ENCODE data around the gene STRN3. TPM values are rescaled to one million over a fixed set of nuclear protein-coding genes. Genes with fewer than 3 reads are reported as not detected.
"Not testable (repeated sequence)": the region's sequence is repeated elsewhere in the genome, so short reads cannot be mapped to it uniquely, and the experiment has no call there.

STRN3 gene, protein sequence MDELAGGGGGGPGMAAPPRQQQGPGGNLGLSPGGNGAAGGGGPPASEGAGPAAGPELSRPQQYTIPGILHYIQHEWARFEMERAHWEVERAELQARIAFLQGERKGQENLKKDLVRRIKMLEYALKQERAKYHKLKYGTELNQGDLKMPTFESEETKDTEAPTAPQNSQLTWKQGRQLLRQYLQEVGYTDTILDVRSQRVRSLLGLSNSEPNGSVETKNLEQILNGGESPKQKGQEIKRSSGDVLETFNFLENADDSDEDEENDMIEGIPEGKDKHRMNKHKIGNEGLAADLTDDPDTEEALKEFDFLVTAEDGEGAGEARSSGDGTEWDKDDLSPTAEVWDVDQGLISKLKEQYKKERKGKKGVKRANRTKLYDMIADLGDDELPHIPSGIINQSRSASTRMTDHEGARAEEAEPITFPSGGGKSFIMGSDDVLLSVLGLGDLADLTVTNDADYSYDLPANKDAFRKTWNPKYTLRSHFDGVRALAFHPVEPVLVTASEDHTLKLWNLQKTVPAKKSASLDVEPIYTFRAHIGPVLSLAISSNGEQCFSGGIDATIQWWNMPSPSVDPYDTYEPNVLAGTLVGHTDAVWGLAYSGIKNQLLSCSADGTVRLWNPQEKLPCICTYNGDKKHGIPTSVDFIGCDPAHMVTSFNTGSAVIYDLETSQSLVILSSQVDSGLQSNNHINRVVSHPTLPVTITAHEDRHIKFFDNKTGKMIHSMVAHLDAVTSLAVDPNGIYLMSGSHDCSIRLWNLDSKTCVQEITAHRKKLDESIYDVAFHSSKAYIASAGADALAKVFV
- 42.8 and 55.5 TPM in 2 replicates for total RNA-seq (2014; rRNA removed; shearing (Covaris generic))

DNA sequence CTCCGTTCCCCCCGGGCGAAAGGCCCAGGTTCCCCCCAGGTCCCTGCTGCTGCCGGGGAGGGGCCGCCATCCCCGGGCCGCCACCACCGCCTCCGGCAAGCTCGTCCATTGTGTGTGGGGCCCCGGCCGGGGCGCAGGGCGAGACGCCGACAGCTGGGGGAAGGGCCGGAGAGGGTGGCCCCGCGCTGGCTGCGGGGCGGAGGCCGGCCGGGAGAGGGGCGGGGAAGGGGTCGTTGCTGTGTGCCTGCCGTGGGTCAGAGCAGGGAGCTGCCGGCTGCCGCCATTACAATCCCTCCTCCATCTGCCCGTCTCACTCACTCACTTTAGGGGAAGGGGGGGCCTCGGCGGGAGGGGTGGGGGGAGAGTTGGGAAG lies at the start of gene STRN3:
Gene STRN3 (minus strand): TSS at position 303 of the 373 bp plus-strand sequence. CDS start 194 bp downstream, at position 109.
- H3K27me3 ChIP-seq (ENCODE audit: control insufficient read depth, insufficient read depth, low read length) = no peaks in the 10 kb centered on the region
- no peak for DNase-seq
- H3K36me3 ChIP-seq (replicated peaks; ENCODE audit: control insufficient read depth, insufficient read depth, low read length) = no peaks in the 10 kb centered on the region; the same call in 1 of the 2 replicates
- H3K4me3 ChIP-seq (ENCODE audit: insufficient read depth, low read depth, low read length) = peak within 1 kb of the TSS; percentile 93

DNA sequence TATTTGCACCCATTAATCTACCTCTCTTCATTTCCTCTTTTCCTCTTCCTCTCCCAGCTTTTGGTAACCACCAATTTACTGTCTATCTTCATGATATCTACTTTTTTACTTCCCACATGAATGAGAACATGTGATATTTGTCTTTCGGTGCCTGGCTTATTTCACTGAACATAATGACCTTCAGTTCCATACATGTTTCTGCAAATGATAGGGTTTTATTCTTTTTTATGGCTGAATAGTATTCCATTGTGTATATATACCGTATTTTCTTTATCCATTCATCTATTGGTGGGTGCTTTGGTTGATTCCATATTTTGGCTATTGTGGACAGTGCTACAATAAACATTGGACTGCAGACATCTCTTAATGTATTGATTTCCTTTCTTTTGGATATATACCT lies 49.0 kb upstream of the STRN3 start:
- no peak for DNase-seq
- Histone ChIP-seq H3K27me3 (ENCODE audit: control insufficient read depth, insufficient read depth, low read length) (no peaks in the 10 kb centered on the region), H3K4me3 (ENCODE audit: insufficient read depth, low read depth, low read length) (no peak overlapping the region), H3K36me3 (replicated peaks; ENCODE audit: control insufficient read depth, insufficient read depth, low read length) (no peaks in the 10 kb centered on the region)

GRCh38 chr14:31071151-31071550 lies 45.0 kb upstream of the STRN3 start:
- no peak for DNase-seq
- H3K36me3 ChIP-seq (replicated peaks; ENCODE audit: control insufficient read depth, insufficient read depth, low read length) = no peaks in the 10 kb centered on the region
- H3K4me3 ChIP-seq (ENCODE audit: insufficient read depth, low read depth, low read length) = no peak overlapping the region
- H3K27me3 ChIP-seq (ENCODE audit: control insufficient read depth, insufficient read depth, low read length) = no peaks in the 10 kb centered on the region

DNA sequence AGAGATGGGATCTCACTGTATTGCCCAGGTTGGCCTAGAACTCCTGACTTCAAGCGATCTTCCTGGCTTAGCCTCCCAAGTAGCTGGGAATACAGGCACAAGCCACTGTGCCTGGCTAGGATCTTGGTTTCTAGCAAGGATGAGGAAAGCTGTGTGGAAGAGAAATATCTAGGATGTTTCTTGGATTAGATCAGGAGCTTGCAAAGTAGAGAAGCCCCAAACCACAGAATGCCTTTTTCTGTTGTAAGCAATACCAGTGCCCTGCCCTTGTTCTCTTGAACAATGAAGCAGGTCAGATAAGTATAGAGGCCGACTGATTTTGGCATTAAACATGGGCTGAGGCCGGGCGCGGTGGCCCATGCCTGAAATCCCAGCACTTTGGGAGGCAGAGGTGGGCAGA lies 44.3 kb upstream of the STRN3 start:
- Histone ChIP-seq H3K4me3 (ENCODE audit: insufficient read depth, low read depth, low read length) (no peak overlapping the region), H3K36me3 (replicated peaks; ENCODE audit: control insufficient read depth, insufficient read depth, low read length) (no peaks in the 10 kb centered on the region), H3K27me3 (ENCODE audit: control insufficient read depth, insufficient read depth, low read length) (no peaks in the 10 kb centered on the region)
- DNase-seq = no peak

GRCh38 chr14:31069343-31069742 lies 43.2 kb upstream of the STRN3 start:
- Histone ChIP-seq H3K27me3 (ENCODE audit: control insufficient read depth, insufficient read depth, low read length) (no peaks in the 10 kb centered on the region), H3K4me3 (ENCODE audit: insufficient read depth, low read depth, low read length) (no peak overlapping the region), H3K36me3 (replicated peaks; ENCODE audit: control insufficient read depth, insufficient read depth, low read length) (no peaks in the 10 kb centered on the region)
- DNase-seq = no peak

DNA sequence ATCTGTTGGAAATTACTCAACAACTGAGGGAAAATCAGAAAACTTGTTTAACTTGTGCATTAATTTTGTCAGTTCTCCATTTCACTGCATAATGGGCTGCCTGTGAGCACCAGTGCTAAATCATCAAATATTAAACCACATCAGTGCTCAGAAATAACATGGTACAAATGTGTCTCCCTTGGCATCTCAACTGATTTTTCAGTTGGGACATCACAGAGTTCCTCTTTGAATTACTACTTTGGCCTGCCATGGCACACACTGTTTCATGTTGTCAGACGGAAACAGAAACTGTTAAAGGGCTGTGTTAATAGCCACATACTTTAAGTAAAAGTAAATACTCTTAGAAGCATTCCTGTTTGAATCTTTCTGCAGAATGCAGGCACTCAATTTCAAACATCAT lies 42.1 kb upstream of the STRN3 start:
- Histone ChIP-seq H3K4me3 (ENCODE audit: insufficient read depth, low read depth, low read length) (no peak overlapping the region), H3K27me3 (ENCODE audit: control insufficient read depth, insufficient read depth, low read length) (no peaks in the 10 kb centered on the region), H3K36me3 (replicated peaks; ENCODE audit: control insufficient read depth, insufficient read depth, low read length) (no peaks in the 10 kb centered on the region)
- DNase-seq = no peak

DNA sequence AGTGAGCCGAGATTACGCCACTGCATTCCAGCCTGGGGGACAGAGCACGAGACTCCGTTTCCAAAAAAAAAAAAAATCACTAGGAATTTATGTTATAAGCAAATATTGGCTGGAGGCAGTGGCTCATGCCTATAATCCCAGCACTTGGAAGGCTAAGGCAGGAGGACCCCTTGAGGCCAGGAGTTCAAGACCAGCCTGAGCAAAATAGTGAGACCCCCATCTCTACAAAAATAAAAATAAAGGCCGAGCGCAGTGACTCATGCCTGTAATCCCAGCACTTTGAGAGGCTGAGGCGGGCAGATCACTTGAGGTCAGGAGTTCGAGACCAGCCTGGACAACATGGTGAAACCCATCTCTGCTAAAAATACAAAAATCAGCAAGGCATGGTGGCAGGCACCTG lies 36.7 kb upstream of the STRN3 start:
- not testable (repeated sequence) for H3K36me3 ChIP-seq (replicated peaks; ENCODE audit: control insufficient read depth, insufficient read depth, low read length); H3K27me3 ChIP-seq (ENCODE audit: control insufficient read depth, insufficient read depth, low read length); H3K4me3 ChIP-seq (ENCODE audit: insufficient read depth, low read depth, low read length); DNase-seq

GRCh38 chr14:31060253-31060875 lies 34.2 kb upstream of the STRN3 start:
- Histone ChIP-seq H3K4me3 (ENCODE audit: insufficient read depth, low read depth, low read length) (no peak overlapping the region), H3K36me3 (replicated peaks; ENCODE audit: control insufficient read depth, insufficient read depth, low read length) (no peaks in the 10 kb centered on the region), H3K27me3 (ENCODE audit: control insufficient read depth, insufficient read depth, low read length) (no peaks in the 10 kb centered on the region)
- no peak for DNase-seq

DNA sequence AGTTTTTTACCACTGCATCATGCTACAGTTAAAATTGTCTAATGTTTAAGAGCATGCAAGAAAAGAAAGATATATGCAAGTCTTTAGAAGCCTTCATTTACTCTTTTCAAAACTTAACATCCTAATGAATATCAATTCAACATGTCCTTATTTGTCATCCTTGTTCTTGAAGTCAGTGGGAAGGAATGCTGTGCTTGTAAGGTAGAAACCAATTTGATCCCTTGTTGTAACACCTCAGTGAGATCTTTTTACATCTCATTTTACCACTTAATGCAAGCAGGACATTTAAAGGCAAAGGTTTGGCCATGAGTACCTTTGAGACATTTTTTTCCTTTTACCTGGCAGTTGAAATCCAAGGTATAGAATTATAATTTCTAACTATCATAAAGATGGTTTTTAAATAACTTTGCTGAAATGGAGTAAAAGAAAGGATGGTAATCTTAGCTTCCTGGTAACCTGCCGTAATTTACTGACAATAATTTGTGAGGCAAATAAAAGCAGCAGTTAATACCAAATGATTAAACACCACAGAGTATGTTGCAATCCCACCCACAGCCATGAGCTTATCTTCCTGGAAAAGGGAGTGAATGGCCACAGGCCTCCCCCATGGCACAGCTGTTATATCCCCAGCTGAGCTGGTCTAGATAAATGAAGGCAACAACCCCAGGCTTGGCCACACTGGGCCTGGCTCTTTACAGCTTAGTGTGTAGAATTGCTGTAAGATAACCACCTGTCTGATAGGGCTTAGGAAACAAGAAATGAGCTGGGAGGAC lies 33.2 kb upstream of the STRN3 start:
- H3K36me3 ChIP-seq (replicated peaks; ENCODE audit: control insufficient read depth, insufficient read depth, low read length) = no peaks in the 10 kb centered on the region
- no peaks in the 10 kb centered on the region for H3K27me3 ChIP-seq (ENCODE audit: control insufficient read depth, insufficient read depth, low read length)
- no peak for DNase-seq
- H3K4me3 ChIP-seq (ENCODE audit: insufficient read depth, low read depth, low read length) = no peak overlapping the region

DNA sequence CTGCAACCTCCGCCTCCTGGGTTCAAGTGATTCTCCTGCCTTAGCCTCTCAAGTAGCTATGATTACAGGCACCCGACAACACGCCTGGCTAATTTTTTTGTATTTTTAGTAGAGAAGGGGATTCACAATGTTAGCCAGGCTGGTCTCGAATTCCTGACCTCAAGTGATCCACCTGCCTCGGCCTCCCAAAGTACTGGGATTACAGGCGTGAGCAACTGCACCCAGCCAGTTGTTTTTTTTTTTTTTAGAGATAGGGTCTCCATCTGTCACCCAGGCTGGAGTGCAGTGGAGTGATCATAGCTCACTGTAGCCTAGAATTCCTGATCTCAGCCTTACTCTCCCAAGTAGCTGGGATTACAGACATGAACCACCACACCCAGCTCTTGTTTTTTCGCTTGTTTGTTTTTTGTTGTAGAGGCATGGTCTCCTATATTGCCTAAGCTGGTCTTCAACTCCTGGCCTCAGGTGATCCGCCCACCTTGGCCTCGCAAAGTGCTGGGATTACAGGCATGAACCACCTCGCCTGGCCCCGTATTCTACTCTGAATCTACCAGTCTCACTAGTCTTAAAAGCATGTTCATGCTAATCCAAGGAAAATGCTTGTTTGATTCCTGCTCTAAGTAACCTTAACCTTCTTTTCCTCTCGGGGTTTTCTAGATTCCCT lies 31.7 kb upstream of the STRN3 start:
- Histone ChIP-seq H3K4me3 (ENCODE audit: insufficient read depth, low read depth, low read length) (no peak overlapping the region), H3K36me3 (replicated peaks; ENCODE audit: control insufficient read depth, insufficient read depth, low read length) (no peaks in the 10 kb centered on the region), H3K27me3 (ENCODE audit: control insufficient read depth, insufficient read depth, low read length) (no peaks in the 10 kb centered on the region)
- DNase-seq = no peak

DNA sequence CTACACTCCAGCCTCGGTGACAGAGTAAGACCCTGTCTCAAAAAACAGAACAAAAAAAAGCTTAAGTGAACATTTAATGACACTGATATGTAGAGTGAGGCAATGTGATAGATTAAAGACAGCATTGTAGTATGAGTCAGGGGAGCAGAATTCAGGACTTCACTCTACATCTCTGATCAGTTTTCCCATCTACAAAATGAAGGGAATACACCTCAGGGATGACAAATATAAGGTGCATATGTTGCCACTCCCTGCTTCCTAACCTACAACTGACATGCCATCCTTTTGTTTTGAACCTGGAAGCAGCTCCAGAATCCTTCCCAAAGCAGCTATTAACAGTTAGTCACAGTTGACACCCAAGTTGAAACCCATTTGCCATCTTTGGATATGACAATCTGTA lies 30.9 kb upstream of the STRN3 start:
- no peak for DNase-seq
- Histone ChIP-seq H3K4me3 (ENCODE audit: insufficient read depth, low read depth, low read length) (no peak overlapping the region), H3K36me3 (replicated peaks; ENCODE audit: control insufficient read depth, insufficient read depth, low read length) (no peaks in the 10 kb centered on the region), H3K27me3 (ENCODE audit: control insufficient read depth, insufficient read depth, low read length) (no peaks in the 10 kb centered on the region)

DNA sequence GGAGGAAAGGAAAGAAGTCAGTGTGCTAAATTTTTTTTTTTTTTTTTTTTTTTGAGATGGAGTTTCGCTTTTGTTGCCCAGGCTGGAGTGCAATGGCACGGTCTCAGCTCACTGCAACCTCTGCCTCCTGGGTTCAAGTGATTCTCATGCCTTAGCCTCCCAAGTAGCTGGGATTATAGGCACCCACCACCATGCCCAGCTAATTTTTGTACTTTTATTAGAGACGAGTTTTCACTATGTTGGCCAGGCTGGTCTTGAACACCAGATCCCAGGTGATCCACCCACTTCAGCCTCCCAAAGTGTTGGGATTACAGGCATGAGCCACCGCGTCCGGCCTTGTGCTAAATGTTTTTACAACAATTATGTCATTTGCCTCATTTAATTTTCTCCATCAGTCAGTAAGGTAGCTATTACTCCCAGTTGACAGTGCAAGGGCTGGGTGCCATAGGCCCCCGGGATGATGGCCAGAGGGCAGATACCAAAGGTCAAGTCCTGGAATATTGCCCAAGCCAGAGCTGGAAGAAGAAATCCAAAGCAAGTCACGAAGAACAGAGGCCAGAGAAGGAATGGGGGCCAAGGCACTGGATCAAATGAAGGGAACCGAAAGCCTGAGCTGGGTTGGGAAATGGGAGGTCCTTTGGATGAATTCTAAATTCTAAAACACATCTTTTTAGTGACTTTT lies 26.9 kb upstream of the STRN3 start:
- DNase-seq; H3K4me3 ChIP-seq (ENCODE audit: insufficient read depth, low read depth, low read length); H3K27me3 ChIP-seq (ENCODE audit: control insufficient read depth, insufficient read depth, low read length); H3K36me3 ChIP-seq (replicated peaks; ENCODE audit: control insufficient read depth, insufficient read depth, low read length): not testable (repeated sequence)

GRCh38 chr14:31051511-31051910 lies 25.3 kb upstream of the STRN3 start:
- no peak for DNase-seq
- H3K4me3 ChIP-seq (ENCODE audit: insufficient read depth, low read depth, low read length) = no peak overlapping the region
- no peaks in the 10 kb centered on the region for H3K36me3 ChIP-seq (replicated peaks; ENCODE audit: control insufficient read depth, insufficient read depth, low read length)
- no peaks in the 10 kb centered on the region for H3K27me3 ChIP-seq (ENCODE audit: control insufficient read depth, insufficient read depth, low read length)
